Midbrain (tissue), 1 donor: ENCODE data around the gene CASP9.
A peak's percentile ranks its signal among the peaks of the same experiment; 100 is the strongest.
"Not testable (repeated sequence)": the region's sequence is repeated elsewhere in the genome, so short reads cannot be mapped to it uniquely, and the experiment has no call there.

ENCODE experiments used
- DNase-seq: peaks from one replicate; lab custom pipeline; 2025; lab: John Stamatoyannopoulos, UW

Gene CASP9

DNA sequence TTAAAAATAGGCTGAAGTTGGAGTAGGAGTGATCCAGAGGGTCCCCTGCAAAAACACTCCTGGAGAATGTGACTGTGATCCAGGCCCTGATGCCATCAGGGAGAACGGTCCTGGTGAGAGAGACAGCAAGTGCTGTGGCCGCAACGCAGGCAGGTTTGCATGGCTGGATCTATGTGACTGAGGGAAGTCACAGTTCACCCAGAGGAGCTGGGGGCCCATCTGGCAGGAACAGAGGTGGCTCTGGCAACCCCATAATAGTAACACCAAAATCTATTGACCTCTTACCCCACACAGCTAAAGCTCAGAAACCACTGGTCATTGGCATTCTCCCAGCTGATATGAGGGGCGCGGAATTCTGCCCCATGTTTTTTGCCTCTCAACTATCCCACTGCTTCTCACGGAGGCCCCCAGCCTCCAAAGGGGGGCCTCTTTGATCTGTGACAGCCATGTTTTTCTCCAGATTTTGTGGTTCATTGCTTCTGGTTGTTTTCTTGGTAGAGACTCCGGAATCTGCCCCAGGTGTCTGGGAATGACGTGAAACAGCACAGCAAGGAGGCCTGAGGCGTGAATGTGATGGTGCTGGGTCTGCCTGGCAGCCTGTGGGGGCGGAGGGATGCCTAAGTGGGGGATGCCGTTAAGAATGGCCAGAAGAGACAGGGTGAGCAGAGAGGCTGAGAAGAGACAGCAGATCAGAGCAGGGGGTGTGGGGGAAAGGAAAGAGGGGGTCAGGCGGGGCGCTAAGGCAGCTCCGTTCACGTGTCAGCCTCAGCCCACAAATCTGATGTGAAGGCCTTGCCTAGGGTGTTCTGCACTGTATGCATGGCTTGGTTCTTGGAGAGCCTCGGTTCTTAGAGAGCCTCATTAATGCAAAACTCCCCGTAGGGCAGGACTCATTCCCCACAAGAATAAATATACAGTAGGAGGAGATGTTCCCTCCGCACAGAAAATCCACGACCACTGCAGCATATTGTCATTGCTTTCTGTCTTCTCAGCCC, 23.5 kb downstream of the CASP9 start:
- DNase-seq, result no peak

DNA sequence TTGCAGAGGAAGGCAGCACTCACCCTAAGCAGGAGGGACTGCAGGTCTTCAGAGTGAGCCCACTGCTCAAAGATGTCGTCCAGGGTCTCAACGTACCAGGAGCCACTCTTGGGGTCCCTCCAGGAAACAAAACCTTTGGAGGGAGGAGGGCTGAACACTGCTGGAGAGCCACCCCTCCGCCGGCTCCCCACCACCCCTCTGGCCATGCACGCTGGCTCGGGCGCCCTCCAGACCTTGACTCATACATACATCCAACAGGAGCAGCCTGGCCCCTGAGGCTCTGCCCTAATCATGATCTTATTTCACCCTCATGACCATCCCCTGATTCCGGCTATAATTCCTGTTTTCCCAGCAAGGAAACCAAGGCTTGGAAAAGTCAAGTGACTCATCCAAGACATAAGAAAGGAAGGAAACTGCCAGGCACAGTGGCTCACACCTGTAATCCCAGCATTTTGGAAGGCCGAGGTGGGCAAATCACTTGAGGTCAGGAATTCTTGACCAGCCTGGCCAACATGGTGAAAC, 30.1 kb downstream of the CASP9 start:
- no peak for DNase-seq

DNA sequence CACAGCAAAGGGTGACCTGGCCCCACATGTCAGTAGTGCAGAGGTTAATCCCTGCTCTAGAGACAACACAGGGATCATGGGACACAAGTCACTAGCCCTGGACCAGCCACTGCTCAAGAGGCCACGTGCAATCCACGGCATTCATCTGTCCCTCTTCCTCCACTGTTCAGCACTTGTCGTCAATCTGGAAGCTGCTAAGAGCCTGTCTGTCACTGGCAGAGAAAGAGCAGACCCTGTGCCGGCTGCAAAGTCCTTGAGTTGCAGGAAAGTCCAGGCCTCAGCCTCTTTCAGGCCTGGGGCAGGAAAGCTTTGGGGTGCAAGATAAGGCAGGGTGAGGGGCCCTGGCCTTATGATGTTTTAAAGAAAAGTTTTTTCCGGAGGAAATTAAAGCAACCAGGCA, 31.4 kb downstream of the CASP9 start:
- DNase-seq, result no peak

DNA sequence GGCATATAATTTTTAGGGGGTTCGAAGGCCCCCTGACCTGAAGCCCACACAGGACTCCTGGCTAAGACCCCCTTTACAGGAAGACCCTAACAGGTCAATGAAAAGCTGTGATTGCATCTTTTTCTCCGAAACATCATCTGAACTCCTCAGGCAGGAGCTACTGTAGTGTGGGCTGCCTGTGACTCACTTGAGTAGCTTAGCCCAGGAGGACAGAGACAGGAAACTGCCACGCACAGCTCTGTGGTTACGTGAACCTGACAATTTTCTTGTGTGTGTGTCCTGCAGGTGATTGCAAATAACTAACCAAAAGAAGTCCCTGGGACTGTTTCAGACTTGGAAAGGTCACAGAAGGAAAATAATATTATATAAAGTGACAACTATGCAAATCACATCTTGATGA, 33.0 kb downstream of the CASP9 start:
- not testable (repeated sequence) for DNase-seq

DNA sequence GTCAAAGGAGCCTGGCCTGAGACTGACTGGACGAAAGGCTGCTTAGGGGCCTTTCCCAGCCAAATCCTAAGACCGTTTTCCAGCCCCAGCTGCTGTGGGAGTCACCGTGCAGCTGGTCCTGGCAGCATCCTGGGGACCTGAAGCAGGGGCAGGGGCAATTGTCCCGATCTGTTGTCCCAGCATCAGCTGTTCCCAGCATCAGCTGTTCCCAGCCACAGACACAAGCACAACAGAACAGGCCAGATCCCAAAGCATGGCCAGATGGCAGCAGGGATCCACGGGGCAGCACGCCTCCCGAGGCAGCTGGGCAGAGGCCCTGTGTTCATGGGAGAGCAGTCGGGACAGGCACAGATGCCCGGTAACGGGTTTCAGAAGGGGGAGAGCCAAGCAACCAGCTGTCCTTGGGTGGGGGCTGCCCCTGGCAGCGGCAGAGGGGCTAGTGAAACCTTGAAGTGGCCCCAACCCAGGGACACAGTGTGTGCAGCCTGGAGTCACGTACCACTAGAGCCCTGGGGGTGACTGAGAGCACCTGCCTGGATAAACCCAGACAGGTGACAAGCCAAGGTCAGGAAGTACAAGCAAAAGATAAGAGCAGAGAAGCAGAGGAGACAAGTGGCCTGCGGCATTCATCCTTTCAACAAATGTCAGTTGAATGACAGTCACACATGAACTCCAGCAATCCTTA, 34.8 kb downstream of the CASP9 start:
- DNase-seq, result peak; percentile 21

DNA sequence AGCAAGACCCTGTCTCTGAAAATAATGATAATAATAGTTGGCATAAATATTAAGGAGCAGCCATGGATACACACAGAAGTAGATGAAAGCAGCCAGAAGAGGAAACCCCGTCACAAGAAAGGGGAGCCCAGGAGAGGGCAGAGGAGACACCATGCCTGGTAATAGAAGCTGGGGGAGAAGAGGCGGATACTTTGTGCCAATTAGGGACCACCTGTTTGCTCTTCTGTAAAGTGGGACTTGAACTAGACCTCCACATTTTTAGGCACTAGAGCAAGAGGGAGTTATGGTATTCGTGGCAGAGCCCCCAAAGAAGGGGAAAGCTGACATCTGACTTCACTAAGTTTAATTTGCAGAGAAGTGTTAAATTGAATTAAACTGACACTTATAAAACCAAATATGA, 35.6 kb downstream of the CASP9 start:
- DNase-seq, result no peak

DNA sequence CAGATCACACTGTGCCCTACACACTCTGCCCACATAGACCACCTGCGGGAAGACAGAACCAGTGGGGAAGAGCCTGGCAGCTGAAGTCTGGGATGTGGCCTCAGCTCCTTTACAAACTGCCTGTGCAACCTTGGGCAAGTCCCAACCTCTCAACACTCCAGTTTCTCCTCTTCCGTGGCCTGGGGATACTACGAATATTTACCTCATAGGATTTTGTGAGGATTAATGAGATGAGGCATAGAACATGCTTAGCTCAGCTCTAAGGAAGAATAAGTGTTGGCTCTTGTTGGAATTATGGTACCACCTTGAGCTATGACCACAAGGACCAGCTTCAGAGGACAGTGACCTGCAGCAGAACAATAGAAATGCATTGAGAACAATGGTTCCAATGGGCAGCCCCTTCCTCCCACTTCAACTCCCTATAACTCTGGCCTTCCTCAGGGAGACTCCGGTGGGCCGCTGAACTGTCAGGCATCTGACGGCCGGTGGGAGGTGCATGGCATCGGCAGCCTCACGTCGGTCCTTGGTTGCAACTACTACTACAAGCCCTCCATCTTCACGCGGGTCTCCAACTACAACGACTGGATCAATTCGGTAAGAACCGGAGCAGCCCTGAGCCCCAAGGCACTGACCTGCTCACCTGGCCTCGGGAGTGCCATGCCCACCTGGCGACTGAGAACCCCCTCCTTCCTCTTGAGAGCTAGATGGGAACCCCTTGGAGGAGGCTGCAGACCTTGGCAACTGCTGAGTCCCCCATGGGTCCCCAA, 37.0 kb downstream of the CASP9 start:
- DNase-seq, result not testable (repeated sequence)

DNA sequence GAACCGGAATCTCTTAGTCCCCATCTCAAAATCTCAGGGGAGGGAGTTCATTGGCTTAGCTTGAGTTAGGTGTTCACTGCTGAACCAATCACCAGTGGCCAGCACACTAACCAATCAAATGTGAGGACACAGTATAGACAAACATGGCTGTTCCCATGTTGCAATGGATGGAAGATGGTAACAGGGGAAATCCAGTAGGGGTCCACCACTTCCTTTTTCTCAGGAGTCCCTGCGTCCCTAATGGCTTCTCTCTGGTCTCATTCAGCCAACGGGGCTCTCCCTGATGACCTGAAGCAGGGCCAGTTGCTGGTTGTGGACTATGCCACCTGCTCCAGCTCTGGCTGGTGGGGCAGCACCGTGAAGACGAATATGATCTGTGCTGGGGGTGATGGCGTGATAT, 38.4 kb downstream of the CASP9 start:
- no peak for DNase-seq

- not testable (repeated sequence) for DNase-seq
Observed at GRCh38 chr1:15484443-15484842, 39.6 kb downstream of the CASP9 start.

GRCh38 chr1:15483971-15484370, 40.0 kb downstream of the CASP9 start:
- DNase-seq, result no peak

DNA sequence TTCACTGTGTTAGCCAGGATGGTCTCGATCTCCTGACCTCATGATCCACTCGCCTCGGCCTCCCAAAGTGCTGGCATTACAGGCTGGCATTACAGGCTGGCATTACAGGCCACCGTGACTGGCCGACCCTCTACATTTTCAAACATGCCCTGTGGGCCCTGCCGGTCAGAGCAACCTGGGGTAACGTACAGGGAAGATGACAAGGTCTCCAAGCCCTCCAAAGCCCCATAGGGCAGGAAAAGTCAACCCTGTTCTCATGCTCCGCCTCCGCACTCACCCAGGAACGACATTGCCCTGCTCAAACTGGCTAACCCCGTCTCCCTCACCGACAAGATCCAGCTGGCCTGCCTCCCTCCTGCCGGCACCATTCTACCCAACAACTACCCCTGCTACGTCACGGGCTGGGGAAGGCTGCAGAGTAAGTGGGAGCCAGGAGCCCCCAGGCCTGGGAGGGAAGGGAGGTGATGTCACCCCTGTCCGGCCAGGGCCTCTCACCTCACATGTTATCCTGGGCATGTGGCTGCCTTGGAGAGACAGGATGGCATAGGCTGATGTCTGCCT, 41.0 kb downstream of the CASP9 start:
- not testable (repeated sequence) for DNase-seq

DNA sequence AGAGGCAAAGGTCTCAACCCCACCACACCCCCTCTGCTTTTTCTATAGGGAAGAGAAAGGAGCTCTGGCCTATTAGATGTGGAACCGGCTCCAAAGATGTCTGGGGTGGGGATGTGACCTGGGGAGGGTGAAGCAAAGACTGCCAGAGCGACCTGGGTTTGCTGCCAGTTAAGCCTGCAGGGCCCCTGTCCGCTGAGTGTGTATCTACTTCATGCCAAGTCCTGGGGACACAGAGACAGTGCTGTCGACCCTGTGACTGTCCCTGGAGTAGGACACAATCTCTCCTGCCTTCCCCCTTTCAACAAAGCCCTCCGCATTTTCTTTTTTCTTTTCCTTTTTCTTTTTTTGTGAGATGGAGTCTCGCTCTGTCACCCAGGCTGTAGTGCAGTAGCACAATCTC, 41.6 kb downstream of the CASP9 start:
- not testable (repeated sequence) for DNase-seq

- DNase-seq, result no peak
Observed at GRCh38 chr1:15479654-15480347, 44.2 kb downstream of the CASP9 start.

- DNase-seq, result no peak
Observed at GRCh38 chr1:15477646-15478212, 46.3 kb downstream of the CASP9 start.

DNA sequence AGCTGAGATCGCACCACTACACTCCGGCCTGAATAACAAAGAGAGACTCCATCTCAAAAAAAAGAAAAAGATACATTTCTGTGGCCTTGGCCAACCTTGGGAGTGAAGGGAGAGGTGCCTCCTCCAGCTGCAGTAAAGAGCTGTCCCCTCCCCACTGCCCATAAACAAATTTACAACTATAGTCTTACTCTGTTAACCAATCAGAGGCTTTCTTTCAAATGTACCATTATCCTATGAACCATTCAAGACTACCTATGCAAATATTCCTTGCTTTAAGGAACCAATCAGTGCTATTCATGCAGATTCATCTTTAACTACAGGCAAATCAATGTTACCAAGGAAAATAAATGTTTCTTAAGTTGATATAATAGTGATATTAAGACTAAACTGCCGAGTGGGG, 47.1 kb downstream of the CASP9 start:
- no peak for DNase-seq

GRCh38 chr1:15475752-15476314, 48.2 kb downstream of the CASP9 start, which contains the start of gene CELA2B:
CELA2B (plus strand) TSS chr1:15476104; CDS start chr1:15476126, 22 bp downstream.
- no peak for DNase-seq

DNA sequence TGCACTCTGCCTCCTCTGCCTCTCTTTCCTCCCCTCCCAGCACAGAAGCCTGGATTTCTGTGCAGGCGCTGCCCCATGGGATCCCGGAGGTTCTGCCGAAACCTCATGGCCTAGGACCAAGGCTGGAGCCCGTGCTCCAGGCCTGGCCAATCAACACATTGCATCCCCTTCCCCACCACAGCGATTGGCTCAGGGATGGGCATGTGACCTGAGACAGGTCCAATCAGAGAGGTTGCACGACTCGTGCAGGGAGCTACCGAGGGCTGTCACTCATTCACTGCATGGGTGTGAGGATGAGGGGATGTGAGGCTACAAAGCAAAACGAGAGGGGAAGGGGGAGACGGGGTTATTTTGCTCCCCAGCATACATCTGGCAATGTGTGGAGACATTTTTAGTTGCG, 51.4 kb downstream of the CASP9 start:
- DNase-seq, result no peak

DNA sequence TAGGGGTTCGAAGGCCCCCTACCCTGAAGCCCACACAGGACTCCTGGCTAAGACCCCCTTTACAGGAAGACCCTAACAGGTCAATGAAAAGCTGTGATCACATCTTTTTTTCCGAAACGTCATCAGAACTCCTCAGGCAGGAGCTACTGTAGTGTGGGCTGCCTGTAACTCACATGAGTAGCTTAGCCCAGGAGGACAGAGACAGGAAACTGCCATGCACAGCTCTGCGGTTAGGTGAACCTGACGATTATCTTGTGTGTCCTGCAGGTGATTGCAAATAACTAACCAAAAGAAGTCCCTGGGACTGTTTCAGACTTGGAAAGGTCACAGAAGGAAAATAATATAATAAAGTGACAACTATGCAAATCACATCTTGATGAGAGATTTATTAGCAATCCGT, 52.3 kb downstream of the CASP9 start:
- not testable (repeated sequence) for DNase-seq

GRCh38 chr1:15471067-15471466, 52.9 kb downstream of the CASP9 start:
- DNase-seq, result not testable (repeated sequence)

GRCh38 chr1:15469821-15470448, 54.1 kb downstream of the CASP9 start:
- DNase-seq, result peak; percentile 3
